Testis (tissue), 3 donors: ENCODE results near the gene TARBP2. TPM values are rescaled to one million over a fixed set of nuclear protein-coding genes. Genes with fewer than 3 reads are reported as not detected.

ENCODE experiments used
- DNase-seq: peaks from one replicate; pipeline ENCODE4 v3.0.0-alpha.2; 2019
- H3K27ac ChIP-seq, 2 donors: fragments of 200-600 bp; sonication (generic); one replicate each; pipeline ENCODE4 v1.5.1; 2019
- H3K27me3 ChIP-seq: fragments of 200-600 bp; sonication (generic); one replicate; pipeline ENCODE4 v1.5.1; 2019
- H3K36me3 ChIP-seq: fragments of 200-600 bp; sonication (generic); one replicate; pipeline ENCODE4 v1.5.1; 2017; ENCODE audit warnings: low read depth; ENCODE audit errors: missing control alignments
- H3K4me1 ChIP-seq: fragments of 200-600 bp; sonication (generic); one replicate; pipeline ENCODE4 v1.5.1; 2019
- H3K4me3 ChIP-seq, 2 donors: fragments of 200-600 bp; sonication (generic); one replicate each; pipeline ENCODE4 v1.5.1; 2017 to 2019
- H3K9me3 ChIP-seq: fragments of 200-600 bp; sonication (generic); one replicate; pipeline ENCODE4 v1.5.1; 2017
- CTCF ChIP-seq, 3 experiments: fragments of 450-650 bp in 2 of 3; fragments of 200-600 bp in 1 of 3; sonication (generic) in 1 of 3; IDR thresholded peaks; one replicate each; pipeline ENCODE4 v1.5.1; 2016 to 2019; ENCODE audit warnings: antibody characterized with exemption in 3 of 3, mild to moderate bottlenecking in 2 of 3, moderate library complexity in 1 of 3
- POLR2A ChIP-seq: fragments of 450-650 bp; IDR thresholded peaks from one replicate; pipeline ENCODE4 v1.6.1; 2017; ENCODE audit warnings: antibody characterized with exemption, mild to moderate bottlenecking, moderate library complexity
- WGBS, 2 donors: methylation state at CpG; one replicate each; pipeline ENCODE4 v1.1.5; 2018; 5-methylcytosine and 5-hydroxymethylcytosine counted together
- intact Hi-C: fragments of 100-400 bp; cut with DNase I; formaldehyde crosslinking; loops from one replicate; pipeline ENCODE4 v1.15.1; 2023; ENCODE audit warnings: low total_unique reads
- polyA plus RNA-seq: library from polyadenylated mRNA; stranded (reverse); fragments of 350-450 nt; fragmentation: Illumina TruSeq; extraction: RNeasy Lipid Tissue Mini Kit (QIAGEN cat#74804); gene quantifications from one replicate; pipeline ENCODE4 v1.2.3, GENCODE V29; 2014; ENCODE audit warnings: low read depth, low replicate concordance; ENCODE audit not compliant: insufficient read depth
- total RNA-seq, 2 donors: library from RNA; depleted of rRNA; stranded (reverse); fragments of >200 nt; gene quantifications; one replicate each; pipeline ENCODE4 v1.2.3, GENCODE V29; 2016

Gene TARBP2
- total and polyA plus RNA-seq, 3 donors from 2014 or later = 37.8 to 73.1 (median 67.6) TPM

DNA sequence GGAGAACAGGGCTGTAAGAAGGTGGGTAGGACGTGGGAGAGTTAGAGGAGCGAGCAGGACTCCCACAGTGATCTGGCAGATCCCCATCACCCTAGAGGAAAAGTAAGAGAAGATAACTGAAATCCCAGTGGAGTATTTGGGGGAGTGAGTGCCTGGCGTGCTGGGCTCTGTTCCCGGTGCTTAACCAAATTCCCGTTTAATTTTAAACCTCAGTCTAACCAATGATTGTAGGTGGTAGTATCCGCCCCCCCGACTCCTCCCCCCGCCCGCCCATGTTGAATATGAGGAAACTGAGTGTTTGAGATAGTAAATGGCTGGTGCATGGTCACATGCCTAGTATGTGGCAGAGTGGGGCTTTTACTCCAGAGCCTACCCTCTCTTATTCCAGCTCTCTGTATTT, 1.2 kb downstream of the TARBP2 start:
- peak; percentile 46 for DNase-seq
- intact Hi-C loops = loop anchor here (10.0 kb wide), 2 partner anchors 48 to 178 kb away; partner anchors contain the start of genes AAAS and PCBP2
- Histone ChIP-seq H3K27ac (peak overlapping the region; percentile 97 to 98), H3K4me1 (peaks cover 58% of the 10 kb centered on the region), H3K27me3 (no peaks in the 10 kb centered on the region), H3K4me3 (peak overlapping the region in 1 of 2 donors; percentile 86), H3K9me3 (no peaks in the 10 kb centered on the region), H3K36me3 (no peaks in the 10 kb centered on the region)
- TF ChIP-seq CTCF (IDR thresholded peaks at IDR 0.05) (no peak), POLR2A (no peak)
- WGBS, 2 donors = 8 to 29% methylated on average over 9 of the region's 9 CpGs

DNA sequence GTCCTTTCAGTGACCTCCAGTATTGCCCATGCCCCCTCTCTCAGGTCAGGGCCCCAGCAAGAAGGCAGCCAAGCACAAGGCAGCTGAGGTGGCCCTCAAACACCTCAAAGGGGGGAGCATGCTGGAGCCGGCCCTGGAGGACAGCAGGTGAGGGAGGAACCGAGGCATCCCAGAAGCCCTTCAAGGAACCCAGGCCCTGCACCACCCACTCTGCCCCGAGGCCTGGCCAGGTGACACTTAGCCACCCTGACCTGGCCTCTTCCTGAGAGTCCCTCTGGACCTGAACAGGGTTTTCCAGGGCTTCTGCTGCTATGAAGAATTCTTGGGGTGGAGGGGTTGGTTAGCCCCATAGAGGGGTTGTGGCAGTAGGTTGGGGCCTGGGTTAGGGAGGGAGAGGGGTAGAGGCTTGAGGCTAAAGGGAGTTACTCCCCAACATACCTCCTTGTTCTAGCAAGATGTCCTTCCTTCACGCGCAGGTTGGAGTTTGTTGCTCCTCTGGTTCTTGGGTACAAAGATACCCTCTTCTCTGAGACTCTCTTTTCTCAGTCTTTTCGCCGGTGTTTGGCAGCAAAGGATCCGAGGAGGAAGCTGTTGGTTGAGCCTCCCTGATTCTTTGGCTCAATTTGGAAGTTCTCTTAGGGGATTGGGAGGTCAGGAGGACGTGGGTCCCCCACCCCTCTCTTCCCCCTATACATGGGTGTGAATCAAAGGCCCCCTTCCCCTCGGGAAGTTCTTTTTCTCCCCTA, 2.1 kb downstream of the TARBP2 start:
- 76% methylated on average over 8 to 10 of the region's 10 CpGs for WGBS, 2 donors
- DNase-seq = no peak
- intact Hi-C loops = loop anchor here (10.0 kb wide), 2 partner anchors 48 to 178 kb away; partner anchors contain the start of genes AAAS and PCBP2
- TF ChIP-seq CTCF (IDR thresholded peaks at IDR 0.05) = no peak
- no peak for TF ChIP-seq POLR2A
- no peak overlapping the region for H3K4me3 ChIP-seq
- no peaks in the 10 kb centered on the region for H3K27me3 ChIP-seq
- H3K36me3 ChIP-seq = no peaks in the 10 kb centered on the region
- H3K9me3 ChIP-seq = no peaks in the 10 kb centered on the region
- peak overlapping the region; percentile 97 to 98 for H3K27ac ChIP-seq
- peaks cover 55% of the 10 kb centered on the region for H3K4me1 ChIP-seq

- DNase-seq = no peak
- Histone ChIP-seq H3K27ac (peak overlapping the region in 1 of 2 donors; percentile 2), H3K4me1 (peaks cover 49% of the 10 kb centered on the region)
These were observed 3.2 kb downstream of the TARBP2 start for GRCh38 chr12:53504004-53504920.

GRCh38 chr12:53505086-53505485, 4.0 kb downstream of the TARBP2 start:
- WGBS, 2 donors = 66 to 79% methylated on average over 9 to 10 of the region's 10 CpGs
- H3K9me3 ChIP-seq = no peaks in the 10 kb centered on the region
- H3K27ac ChIP-seq = peak overlapping the region; percentile 2 to 9
- H3K4me3 ChIP-seq = no peak overlapping the region
- DNase-seq = no peak
- TF ChIP-seq CTCF (IDR thresholded peaks at IDR 0.05) = no peak
- no peak for TF ChIP-seq POLR2A
- H3K4me1 ChIP-seq = peaks cover 46% of the 10 kb centered on the region
- no peaks in the 10 kb centered on the region for H3K27me3 ChIP-seq
- H3K36me3 ChIP-seq = no peaks in the 10 kb centered on the region
- intact Hi-C loops = loop anchor here (10.0 kb wide), 2 partner anchors 50 to 180 kb away; partner anchors contain the start of genes AAAS and PCBP2

More at GRCh38 chr12:53504004-53504920, 3.2 kb downstream of the TARBP2 start:
- Histone ChIP-seq H3K27me3 (no peaks in the 10 kb centered on the region), H3K36me3 (no peaks in the 10 kb centered on the region), H3K9me3 (no peaks in the 10 kb centered on the region), H3K4me3 (no peak overlapping the region)
- intact Hi-C loops = loop anchor here (10.0 kb wide), 2 partner anchors 49 to 179 kb away; partner anchors contain the start of genes AAAS and PCBP2
- TF ChIP-seq POLR2A (no peak), CTCF (IDR thresholded peaks at IDR 0.05) (no peak)
- 54 to 73% methylated on average over 14 of the region's 14 CpGs for whole genome bisulfite sequencing, 2 donors
